ENCODE results near the gene VIPR2.

Gene VIPR2

DNA sequence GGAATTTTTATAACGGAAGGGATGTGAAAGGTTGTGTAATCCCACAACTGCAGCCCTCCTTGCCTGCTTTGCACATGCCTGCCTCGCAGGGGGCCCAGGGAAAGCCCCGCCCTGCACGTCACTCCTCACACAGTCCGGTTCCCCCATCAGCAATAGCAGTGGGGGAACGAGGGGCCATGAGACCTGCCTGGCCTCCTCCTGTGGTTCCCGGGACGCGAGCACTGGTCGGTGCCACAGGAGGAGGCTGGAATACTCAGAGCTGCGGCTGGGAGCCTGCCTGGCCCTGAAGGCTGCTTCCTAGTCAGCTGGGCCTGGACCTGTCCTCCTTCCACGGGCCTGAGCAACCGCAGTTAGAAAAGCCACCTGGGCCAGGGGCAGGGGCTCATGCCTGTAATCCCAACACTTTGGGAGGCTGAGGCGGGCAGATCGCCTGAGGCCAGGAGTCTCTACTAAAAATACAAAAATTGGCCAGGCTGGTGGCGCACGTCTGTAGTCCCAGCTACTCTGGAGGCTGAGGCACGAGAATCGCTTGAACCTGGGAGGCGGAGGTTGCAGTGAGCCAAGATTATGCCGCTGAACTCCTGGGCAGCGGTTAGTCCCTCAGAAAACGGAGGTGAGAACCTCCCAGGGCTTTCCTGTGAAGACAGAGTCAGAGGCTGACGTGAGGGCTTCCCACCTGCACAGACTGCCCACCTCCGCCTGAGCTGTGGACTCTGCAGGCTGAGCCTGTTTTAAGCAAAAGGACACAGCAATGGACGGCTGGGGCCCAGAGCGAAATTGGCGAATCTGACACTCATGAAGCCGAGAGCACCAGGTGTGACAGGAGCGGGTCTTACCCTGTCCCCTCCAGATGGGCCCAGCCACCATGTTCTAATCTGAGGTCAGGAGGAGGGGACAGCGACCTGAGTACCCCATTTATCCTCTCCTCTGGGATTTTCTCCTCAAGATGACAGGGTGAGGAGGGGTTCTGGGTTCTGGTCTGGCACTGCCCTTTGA lies 52.9 kb downstream of the VIPR2 start:
- H3K27me3 ChIP-seq (ENCODE audit: insufficient read depth, low read depth, severe bottlenecking), result no peaks in the 10 kb centered on the region
- no peak for TF ChIP-seq CTCF (IDR thresholded peaks at IDR 0.05; ENCODE audit: low read depth, low read length)
- H3K27ac ChIP-seq, result no peak overlapping the region
- no peak overlapping the region for H3K4me3 ChIP-seq (ENCODE audit: low read depth, low read length)
- H3K9me3 ChIP-seq (ENCODE audit: severe bottlenecking), result no peaks in the 10 kb centered on the region
- DNase-seq, result peak; percentile 11
- no peaks in the 10 kb centered on the region for H3K36me3 ChIP-seq

DNA sequence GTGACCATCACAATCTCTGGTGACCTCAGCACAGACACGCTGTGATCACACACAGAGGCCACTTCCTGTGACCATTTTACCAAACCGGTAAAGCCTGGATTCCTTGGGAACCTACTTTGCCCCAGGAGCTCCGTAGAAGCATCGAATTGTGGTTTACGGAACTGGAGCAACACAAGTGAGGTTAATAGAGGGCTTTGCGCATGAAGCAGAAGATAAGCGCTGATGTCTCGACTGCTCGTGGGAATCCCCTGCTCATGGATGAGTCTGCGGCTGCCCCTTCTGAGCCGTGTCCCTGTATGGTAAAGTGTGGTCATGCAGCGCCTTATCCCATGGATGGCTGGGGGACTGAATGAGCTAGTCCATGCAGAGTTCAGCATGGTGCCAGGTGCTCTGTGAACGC lies 53.6 kb downstream of the VIPR2 start:
- Histone ChIP-seq H3K4me3 (ENCODE audit: low read depth, low read length) (no peak overlapping the region), H3K27ac (no peak overlapping the region), H3K36me3 (no peaks in the 10 kb centered on the region), H3K9me3 (ENCODE audit: severe bottlenecking) (no peaks in the 10 kb centered on the region), H3K27me3 (ENCODE audit: insufficient read depth, low read depth, severe bottlenecking) (no peaks in the 10 kb centered on the region)
- TF ChIP-seq CTCF (IDR thresholded peaks at IDR 0.05; ENCODE audit: low read depth, low read length), result no peak
- no peak for DNase-seq

GRCh38 chr7:159088016-159088865 lies 56.4 kb downstream of the VIPR2 start:
- TF ChIP-seq CTCF (IDR thresholded peaks at IDR 0.05; ENCODE audit: low read depth, low read length), result no peak
- H3K27me3 ChIP-seq (ENCODE audit: insufficient read depth, low read depth, severe bottlenecking), result no peaks in the 10 kb centered on the region
- no peaks in the 10 kb centered on the region for H3K36me3 ChIP-seq
- DNase-seq, result peak; percentile 4
- H3K9me3 ChIP-seq (ENCODE audit: severe bottlenecking), result no peaks in the 10 kb centered on the region
- no peak overlapping the region for H3K27ac ChIP-seq
- H3K4me3 ChIP-seq (ENCODE audit: low read depth, low read length), result no peak overlapping the region

- Histone ChIP-seq H3K27ac (no peak overlapping the region), H3K27me3 (ENCODE audit: insufficient read depth, low read depth, severe bottlenecking) (no peaks in the 10 kb centered on the region), H3K36me3 (no peaks in the 10 kb centered on the region), H3K4me3 (ENCODE audit: low read depth, low read length) (no peak overlapping the region), H3K9me3 (ENCODE audit: severe bottlenecking) (no peaks in the 10 kb centered on the region)
- no peak for DNase-seq
- TF ChIP-seq CTCF (IDR thresholded peaks at IDR 0.05; ENCODE audit: low read depth, low read length), result no peak
Observed at GRCh38 chr7:159086301-159086925, 58.3 kb downstream of the VIPR2 start.

DNA sequence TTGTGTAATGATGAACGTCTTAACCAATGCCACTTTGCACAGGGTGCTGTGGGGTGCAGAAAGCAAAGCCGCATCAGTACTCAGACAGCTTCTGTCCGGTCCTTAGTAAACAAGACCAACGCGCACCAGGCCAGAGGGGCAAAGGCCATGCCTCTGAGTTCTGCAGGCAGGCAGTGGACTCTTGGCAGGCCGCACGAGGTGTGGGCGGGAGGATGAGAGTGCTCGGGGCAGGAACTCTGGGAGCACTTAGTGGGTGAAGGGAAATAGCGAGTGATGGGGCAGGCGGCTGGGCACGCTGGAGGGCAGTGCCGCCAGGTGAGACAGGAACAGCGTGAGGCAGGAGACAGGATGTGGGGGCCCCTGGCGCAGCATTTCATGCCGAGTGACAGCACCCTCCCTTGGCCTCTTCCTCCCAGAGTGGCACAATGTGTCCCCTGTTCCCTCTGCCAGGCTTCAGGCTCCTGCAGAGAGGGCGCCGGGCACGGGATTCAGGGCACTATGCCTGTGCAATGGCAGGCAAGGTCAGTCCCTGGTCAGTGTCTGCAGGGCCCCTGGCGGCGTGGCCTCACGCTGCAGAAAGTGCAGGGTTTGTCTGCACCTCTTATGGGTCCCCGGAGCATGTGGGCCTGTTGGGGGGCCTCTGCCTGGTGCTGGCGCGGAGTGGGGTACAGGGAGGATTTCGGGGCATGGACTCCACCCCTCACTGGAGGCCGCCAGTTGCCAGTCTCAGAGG lies 60.4 kb downstream of the VIPR2 start:
- DNase-seq, result no peak
- no peak for TF ChIP-seq CTCF (IDR thresholded peaks at IDR 0.05; ENCODE audit: low read depth, low read length)
- Histone ChIP-seq H3K4me3 (ENCODE audit: low read depth, low read length) (no peak overlapping the region), H3K36me3 (no peaks in the 10 kb centered on the region), H3K27ac (no peak overlapping the region), H3K9me3 (ENCODE audit: severe bottlenecking) (peaks cover 4% of the 10 kb centered on the region), H3K27me3 (ENCODE audit: insufficient read depth, low read depth, severe bottlenecking) (no peaks in the 10 kb centered on the region)

All from WERI-Rb-1 (cell line).